GM12878 (cell line): Measurements from ENCODE around the gene CLRN3. TPM values are rescaled to one million over a fixed set of nuclear protein-coding genes. Genes with fewer than 3 reads are reported as not detected.

Experiments
- ATAC-seq: fragments of 200-7000 bp; cut with Tn5 transposase; 3 replicates; pipeline ENCODE4 v1.9.1; 2020; ENCODE audit warnings: mild to moderate bottlenecking, moderate library complexity
- BruUV-seq: library from RNA; stranded (reverse); fragments of 400-500 nt; replicated peaks from 2 replicates; lab custom pipeline; 2021; lab: Mats Ljungman, UMichigan
- CTCF ChIA-PET: fragments of 300-600 bp; sonication (Branson Sonifier 250); formaldehyde crosslinking; extraction: SDS; loops from one replicate; lab custom pipeline; 2021; ENCODE audit warnings: inconsistent platforms; lab: Yijun Ruan, JAX
- POLR2A ChIA-PET: fragments of 350-600 bp; formaldehyde crosslinking; extraction: SDS; loops from one replicate; lab custom pipeline; 2021; ENCODE audit warnings: inconsistent platforms; lab: Charles Lee
- RAD21 ChIA-PET: fragments of 300-600 bp; sonication (Branson Sonifier 250); formaldehyde crosslinking; loops from one replicate; lab custom pipeline; 2023; ENCODE audit warnings: antibody characterized with exemption; ENCODE audit not compliant: unreplicated experiment; lab: Charles Lee
- SMC1A ChIA-PET: fragments of 300-600 bp; sonication (Branson Sonifier 250); formaldehyde crosslinking; loops from one replicate; lab custom pipeline; 2023; ENCODE audit not compliant: unreplicated experiment, uncharacterized antibody; lab: Charles Lee
- DNase-seq: peaks from one replicate; pipeline ENCODE4 v3.0.0-alpha.2; 2011; ENCODE audit warnings: low read depth, low spot score
- FAIRE-seq: peaks from 3 replicates; lab custom pipeline; 2011; peaks lifted over from hg19 to GRCh38; lab: Jason Lieb, UNC
- H2AFZ ChIP-seq: 2 replicates; pipeline ENCODE4 v1.6.0; 2011; ENCODE audit warnings: low read depth, low read length, control low read depth; ENCODE audit not compliant: control insufficient read depth
- H3K27ac ChIP-seq: 2 replicates; pipeline ENCODE4 v1.5.1; 2011; ENCODE audit warnings: control low read depth; ENCODE audit not compliant: control insufficient read depth, insufficient read depth
- H3K27me3 ChIP-seq, 2 experiments: replicated peaks in 1 of 2; 2 replicates each; pipeline versions ENCODE4 v1.6.0 to v1.6.1; 2011; ENCODE audit warnings: low read length in 1 of 2; ENCODE audit not compliant: control insufficient read depth in 2 of 2, insufficient read depth in 2 of 2
- H3K36me3 ChIP-seq, 2 experiments: 2 replicates each; pipeline ENCODE4 v1.5.1; 2011; ENCODE audit warnings: low read length in 1 of 2; ENCODE audit not compliant: control insufficient read depth in 2 of 2, insufficient read depth in 2 of 2
- H3K4me1 ChIP-seq: 2 replicates; pipeline ENCODE4 v1.6.1; 2011; ENCODE audit warnings: mild to moderate bottlenecking, low read length, moderate library complexity, mixed read lengths; ENCODE audit not compliant: control insufficient read depth, insufficient read depth
- H3K4me2 ChIP-seq: 2 replicates; pipeline ENCODE4 v1.6.0; 2011; ENCODE audit warnings: control low read depth; ENCODE audit not compliant: control insufficient read depth, insufficient read depth
- H3K4me3 ChIP-seq: fragments of 200-600 bp; sonication (generic); 2 replicates; pipeline ENCODE4 v1.5.1; 2016
- H3K79me2 ChIP-seq: 2 replicates; pipeline ENCODE4 v1.6.0; 2011; ENCODE audit warnings: low read length; ENCODE audit not compliant: control insufficient read depth, insufficient read depth
- H3K9ac ChIP-seq: 2 replicates; pipeline ENCODE4 v1.8.0; 2011; ENCODE audit warnings: low read length, control low read depth, mixed read lengths; ENCODE audit not compliant: control insufficient read depth, insufficient read depth
- H3K9me3 ChIP-seq: replicated peaks from 3 replicates; pipeline ENCODE4 v1.5.1; 2011; ENCODE audit warnings: mild to moderate bottlenecking, low read length; ENCODE audit not compliant: control insufficient read depth, insufficient read depth
- H4K20me1 ChIP-seq: 2 replicates; pipeline ENCODE4 v1.6.0; 2011; ENCODE audit not compliant: control insufficient read depth, insufficient read depth
- BMI1 ChIP-seq: fragments of 450-650 bp; IDR thresholded peaks from 2 replicates; pipeline ENCODE4 v1.6.1; 2016; ENCODE audit warnings: mild to moderate bottlenecking, moderate library complexity, borderline replicate concordance
- CREM ChIP-seq: IDR thresholded peaks from 2 replicates; pipeline ENCODE4 v1.6.1; 2014; ENCODE audit warnings: antibody characterized with exemption, low read depth
- GATAD2B ChIP-seq: fragments of 450-650 bp; conservative IDR thresholded peaks from 2 replicates; pipeline ENCODE4 v1.6.1; 2017; ENCODE audit warnings: low read depth, mild to moderate bottlenecking, moderate library complexity
- HDAC6 ChIP-seq: fragments of 200-600 bp; sonication (generic); IDR thresholded peaks from one replicate; pipeline ENCODE4 v1.8.0; 2017; ENCODE audit warnings: antibody characterized with exemption; ENCODE audit not compliant: unreplicated experiment
- JUNB ChIP-seq: IDR thresholded peaks from 2 replicates; pipeline ENCODE4 v1.6.1; 2016; ENCODE audit warnings: antibody characterized with exemption, mild to moderate bottlenecking
- NFYB ChIP-seq: IDR thresholded peaks from 2 replicates; pipeline ENCODE4 v1.6.1; 2011; ENCODE audit warnings: low read depth, mild to moderate bottlenecking, low read length, improper control_type of control experiment, moderate library complexity; ENCODE audit not compliant: insufficient read depth
- POLR2A ChIP-seq: IDR thresholded peaks from 2 replicates; pipeline ENCODE4 v1.6.1; 2011; ENCODE audit warnings: low read depth, mild to moderate bottlenecking, low read length
- SKIL ChIP-seq: fragments of 450-650 bp; IDR thresholded peaks from 2 replicates; pipeline ENCODE4 v1.6.1; 2017; ENCODE audit warnings: mild to moderate bottlenecking, low read depth, inconsistent platforms; ENCODE audit not compliant: poor library complexity, severe bottlenecking
- ZBTB33 ChIP-seq: fragments of 450-650 bp; IDR thresholded peaks from 2 replicates; pipeline ENCODE4 v1.6.1; 2017; ENCODE audit warnings: mild to moderate bottlenecking
- ZNF274 ChIP-seq: IDR thresholded peaks from one replicate; pipeline ENCODE4 v1.8.0; 2011; ENCODE audit not compliant: insufficient read length, insufficient read depth
- ZNF592 ChIP-seq: fragments of 450-650 bp; IDR thresholded peaks from 2 replicates; pipeline ENCODE4 v1.6.1; 2017; ENCODE audit warnings: mild to moderate bottlenecking, moderate library complexity
- ZNF622 ChIP-seq: fragments of 450-650 bp; IDR thresholded peaks from 2 replicates; pipeline ENCODE4 v1.6.1; 2017; ENCODE audit warnings: mild to moderate bottlenecking, inconsistent platforms
- ZSCAN29 ChIP-seq: fragments of 450-650 bp; IDR thresholded peaks from 2 replicates; pipeline ENCODE4 v1.6.1; 2017; ENCODE audit warnings: mild to moderate bottlenecking, moderate library complexity
- ZZZ3 ChIP-seq: IDR thresholded peaks from 2 replicates; pipeline ENCODE4 v1.6.1; 2011; ENCODE audit warnings: low read depth; ENCODE audit not compliant: control insufficient read depth, insufficient read length
- WGBS: methylation state at CpG from one replicate; pipeline ENCODE4 v1.1.6; 2016; ENCODE audit warnings: low lambda C conversion rate; ENCODE audit not compliant: insufficient replicate concordance, insufficient coverage; ENCODE audit errors: missing lambda C conversion rate; 5-methylcytosine and 5-hydroxymethylcytosine counted together
- in situ Hi-C: fragments of 300-500 bp; cut with MboI; formaldehyde crosslinking; loops from 9 replicates; pipeline ENCODE4 v1.14.3; 2018; ENCODE audit warnings: mixed read lengths
- intact Hi-C: fragments of 100-400 bp; cut with micrococcal nuclease; formaldehyde crosslinking; loops from one replicate; pipeline ENCODE4 v1.14.2; 2022; ENCODE audit not compliant: unreplicated experiment
- polyA plus RNA-seq, 11 experiments: library from polyadenylated mRNA; depleted of rRNA in 4 of 11; unstranded in 6 of 11; stranded (reverse) in 5 of 11; fragments of >200 nt; fragmentation: Nextera tagmentation in 4 of 11; fragmentation: Illumina TruSeq in 1 of 11; extraction: Ambion mirVana in 4 of 11; extraction: Trizol in 1 of 11; gene quantifications; 1 replicate in 1 of 11; 2 replicates in 10 of 11; pipeline versions ENCODE4 v1.2.1 to v1.2.3, GENCODE V29; 2011 to 2016; ENCODE audit warnings: inconsistent platforms in 2 of 11, missing spikeins in 2 of 11, low read depth in 1 of 11
- total RNA-seq, 4 experiments: library from RNA; depleted of rRNA in 3 of 4; stranded (reverse); fragments of >200 nt in 3 of 4; fragmentation: Illumina TruSeq in 1 of 4; extraction: Trizol in 1 of 4; gene quantifications; 2 replicates each; pipeline versions ENCODE4 v1.2.1 to v1.2.3, GENCODE V29; 2013 to 2021

Gene CLRN3
- total and polyA plus RNA-seq, 10 of the 15 experiments (the other 5 are each of a cell fraction or from before 2014, with no cell fraction given) = not detected

- no peaks in the 10 kb centered on the region for H3K36me3 ChIP-seq
- no peaks in the 10 kb centered on the region for H3K79me2 ChIP-seq
- ChIA-PET CTCF (no interaction called here), POLR2A (no interaction called here), SMC1A (no interaction called here), RAD21 (no interaction called here)
- H4K20me1 ChIP-seq = no peaks in the 10 kb centered on the region; the same call in 1 of the 2 replicates
- H3K27me3 ChIP-seq = no peaks in the 10 kb centered on the region; a peak in 2 of 4 replicates
- intact Hi-C loops (no loop called here), in situ Hi-C loops (no loop called here)
- DNase-seq (no peak), ATAC-seq (no peak), FAIRE-seq (no peak)
- no peak overlapping the region for H3K27ac ChIP-seq
- H3K4me3 ChIP-seq = no peak overlapping the region
- no TSS peak for BruUV-seq
- no peak overlapping the region for H3K4me2 ChIP-seq
- WGBS = 43% methylated on average over 13 of the region's 13 CpGs
- H2AFZ ChIP-seq = no peak overlapping the region
- H3K4me1 ChIP-seq = no peaks in the 10 kb centered on the region
- no peaks in the 10 kb centered on the region for H3K9me3 ChIP-seq
- H3K9ac ChIP-seq = no peak overlapping the region
- TF ChIP-seq CREM (no peak), ZNF274 (no peak), ZSCAN29 (no peak), NFYB (no peak), JUNB (no peak), ZNF592 (no peak), ZNF622 (no peak), ZBTB33 (no peak), HDAC6 (no peak), GATAD2B (no peak), POLR2A (no peak), BMI1 (no peak), ZZZ3 (no peak), SKIL (no peak)
Observed at GRCh38 chr10:127888521-127889312, 4.0 kb downstream of the CLRN3 start.
